ENCODE results near the gene GK. TPM values are rescaled to one million over a fixed set of nuclear protein-coding genes. Genes with fewer than 3 reads are reported as not detected.
"Not testable (repeated sequence)": the region's sequence is repeated elsewhere in the genome, so short reads cannot be mapped to it uniquely, and the experiment has no call there.

The GK gene
- total RNA-seq, 2 donors from 2014 or later, result 28.7 to 58.9 TPM

- Mint-ChIP-seq H3K4me1 (ENCODE audit: low read depth in 2 of 2) (peaks cover under 1 to 3% of the 10 kb centered on the region in 2 donors), H3K9me3 (no peaks in the 10 kb centered on the region), H3K27ac (no peak overlapping the region), H3K4me3 (no peak overlapping the region), H3K36me3 (no peaks in the 10 kb centered on the region), H3K27me3 (peaks cover 0 to 2% of the 10 kb centered on the region in 2 donors)
- ATAC-seq (no peak), DNase-seq (ENCODE audit: low spot score) (no peak)
These were observed 17.6 kb upstream of the GK start for GRCh38 chrX:30635630-30636029.

- no peak for ATAC-seq
These were observed 15.1 kb upstream of the GK start for GRCh38 chrX:30637874-30638815.

GRCh38 chrX:30639702-30640101, 13.5 kb upstream of the GK start:
- peaks cover 9 to 12% of the 10 kb centered on the region in 2 donors for H3K4me1 Mint-ChIP-seq (ENCODE audit: low read depth in 2 of 2)
- not testable (repeated sequence) for H3K27me3 Mint-ChIP-seq; H3K9me3 Mint-ChIP-seq; H3K4me3 Mint-ChIP-seq; ATAC-seq; H3K27ac Mint-ChIP-seq; H3K36me3 Mint-ChIP-seq; DNase-seq (ENCODE audit: low spot score)

More at GRCh38 chrX:30637874-30638815, 15.1 kb upstream of the GK start:
- DNase-seq (ENCODE audit: low spot score), result no peak
- Mint-ChIP-seq H3K9me3 (no peaks in the 10 kb centered on the region), H3K4me3 (no peak overlapping the region), H3K36me3 (no peaks in the 10 kb centered on the region), H3K4me1 (ENCODE audit: low read depth in 2 of 2) (peaks cover 6 to 9% of the 10 kb centered on the region in 2 donors), H3K27ac (no peak overlapping the region), H3K27me3 (peaks cover 0 to 4% of the 10 kb centered on the region in 2 donors)

- ATAC-seq, result no peak
- DNase-seq (ENCODE audit: low spot score), result no peak
- Mint-ChIP-seq H3K36me3 (no peaks in the 10 kb centered on the region), H3K4me1 (ENCODE audit: low read depth in 2 of 2) (peaks cover 9 to 12% of the 10 kb centered on the region in 2 donors), H3K9me3 (no peaks in the 10 kb centered on the region), H3K27ac (peak overlapping the region; percentile 66 to 92), H3K4me3 (no peak overlapping the region), H3K27me3 (peaks cover 0 to 2% of the 10 kb centered on the region in 2 donors)
These were observed 10.6 kb upstream of the GK start for GRCh38 chrX:30642642-30643041.

- no peaks in the 10 kb centered on the region for H3K9me3 Mint-ChIP-seq
- peaks cover 9 to 12% of the 10 kb centered on the region in 2 donors for H3K4me1 Mint-ChIP-seq (ENCODE audit: low read depth in 2 of 2)
- H3K36me3 Mint-ChIP-seq, result no peaks in the 10 kb centered on the region
- H3K4me3 Mint-ChIP-seq, result peak overlapping the region; percentile 70
- ATAC-seq (peak; percentile 72 to 78), DNase-seq (ENCODE audit: low spot score) (no peak)
- peaks cover 0 to 2% of the 10 kb centered on the region in 2 donors for H3K27me3 Mint-ChIP-seq
- peak overlapping the region; percentile 66 to 92 for H3K27ac Mint-ChIP-seq
These were observed 9.9 kb upstream of the GK start for GRCh38 chrX:30643313-30643821.

GRCh38 chrX:30649859-30650258, 3.4 kb upstream of the GK start:
- Mint-ChIP-seq H3K9me3 (no peaks in the 10 kb centered on the region), H3K27ac (peak overlapping the region; percentile 49 to 80), H3K4me3 (peak overlapping the region; percentile 46), H3K27me3 (no peaks in the 10 kb centered on the region), H3K36me3 (no peaks in the 10 kb centered on the region), H3K4me1 (ENCODE audit: low read depth in 2 of 2) (peaks cover 14 to 23% of the 10 kb centered on the region in 2 donors)
- ATAC-seq (peak in 1 of 2 donors; percentile 41), DNase-seq (ENCODE audit: low spot score) (no peak)

- no peaks in the 10 kb centered on the region for H3K36me3 Mint-ChIP-seq
These were observed 452 bp upstream of the GK start for GRCh38 chrX:30652527-30653414.

GRCh38 chrX:30654386-30654785, 1.2 kb downstream of the GK start:
- Mint-ChIP-seq H3K27ac (peak overlapping the region; percentile 86 to 92), H3K4me1 (ENCODE audit: low read depth in 2 of 2) (peaks cover 24 to 37% of the 10 kb centered on the region in 2 donors), H3K4me3 (peak overlapping the region; percentile 92)
- H3K9me3 Mint-ChIP-seq; ATAC-seq; DNase-seq (ENCODE audit: low spot score); H3K36me3 Mint-ChIP-seq; H3K27me3 Mint-ChIP-seq: not testable (repeated sequence)

More at GRCh38 chrX:30652527-30653414, 452 bp upstream of the GK start:
- Mint-ChIP-seq H3K27ac (peak overlapping the region; percentile 86 to 92), H3K9me3 (no peaks in the 10 kb centered on the region), H3K4me1 (ENCODE audit: low read depth in 2 of 2) (peaks cover 19 to 37% of the 10 kb centered on the region in 2 donors), H3K4me3 (peak overlapping the region; percentile 92), H3K27me3 (no peaks in the 10 kb centered on the region)
- ATAC-seq (peak; percentile 93 to 95), DNase-seq (ENCODE audit: low spot score) (peak; percentile 95)

GRCh38 chrX:30654989-30655607, 1.9 kb downstream of the GK start:
- peak overlapping the region in 1 of 2 donors; percentile 53 for H3K27ac Mint-ChIP-seq
- H3K9me3 Mint-ChIP-seq, result no peaks in the 10 kb centered on the region
- ATAC-seq (no peak), DNase-seq (ENCODE audit: low spot score) (no peak)
- H3K36me3 Mint-ChIP-seq, result no peaks in the 10 kb centered on the region
- peak overlapping the region; percentile 58 for H3K4me3 Mint-ChIP-seq
- H3K27me3 Mint-ChIP-seq, result no peaks in the 10 kb centered on the region
- peaks cover 23 to 30% of the 10 kb centered on the region in 2 donors for H3K4me1 Mint-ChIP-seq (ENCODE audit: low read depth in 2 of 2)

- Mint-ChIP-seq H3K4me1 (ENCODE audit: low read depth in 2 of 2) (peaks cover 21 to 27% of the 10 kb centered on the region in 2 donors), H3K4me3 (peak overlapping the region; percentile 30), H3K27ac (peak overlapping the region in 1 of 2 donors; percentile 53), H3K9me3 (no peaks in the 10 kb centered on the region), H3K27me3 (no peaks in the 10 kb centered on the region), H3K36me3 (no peaks in the 10 kb centered on the region)
- ATAC-seq (no peak), DNase-seq (ENCODE audit: low spot score) (no peak)
These were observed 2.8 kb downstream of the GK start for GRCh38 chrX:30655991-30656390.

GRCh38 chrX:30657196-30658161, 4.3 kb downstream of the GK start:
- H3K36me3 Mint-ChIP-seq, result no peaks in the 10 kb centered on the region
- ATAC-seq, result no peak

GRCh38 chrX:30659421-30659820, 6.2 kb downstream of the GK start:
- Mint-ChIP-seq H3K4me3 (peak overlapping the region; percentile 32), H3K27ac (peak overlapping the region; percentile 81 to 86), H3K36me3 (no peaks in the 10 kb centered on the region), H3K4me1 (ENCODE audit: low read depth in 2 of 2) (peaks cover 18 to 23% of the 10 kb centered on the region in 2 donors), H3K27me3 (no peaks in the 10 kb centered on the region), H3K9me3 (no peaks in the 10 kb centered on the region)
- peak; percentile 90 to 95 for ATAC-seq
- no peak for DNase-seq (ENCODE audit: low spot score)

More at GRCh38 chrX:30657196-30658161, 4.3 kb downstream of the GK start:
- DNase-seq (ENCODE audit: low spot score), result no peak
- Mint-ChIP-seq H3K27ac (peak overlapping the region; percentile 81 to 86), H3K9me3 (no peaks in the 10 kb centered on the region), H3K4me1 (ENCODE audit: low read depth in 2 of 2) (peaks cover 22 to 27% of the 10 kb centered on the region in 2 donors), H3K4me3 (peak overlapping the region; percentile 26), H3K27me3 (no peaks in the 10 kb centered on the region)

All from natural killer cell treated with Interleukin-12 subunit alpha and Interleukin-12 subunit beta and Interleukin-15 and Interleukin-18, amount 100 ng/mL, for 72 hours (primary cell).